Fibroblast of lung (primary cell): ENCODE data around the gene A1CF.
"Not testable (repeated sequence)": the region's sequence is repeated elsewhere in the genome, so short reads cannot be mapped to it uniquely, and the experiment has no call there.

ENCODE experiments used
- CTCF ChIP-seq, 2 donors: IDR thresholded peaks in 1 of 2; conservative IDR thresholded peaks in 1 of 2; 1 replicate in 1 of 2; 2 replicates in 1 of 2; pipeline ENCODE4 v1.5.1; 2011 to 2012; ENCODE audit warnings: low read length in 2 of 2, control low read depth in 1 of 2, inconsistent platforms in 1 of 2, low read depth in 1 of 2, mild to moderate bottlenecking in 1 of 2
- EZH2 ChIP-seq: IDR thresholded peaks from 2 replicates; pipeline ENCODE4 v1.5.1; 2012; ENCODE audit warnings: low read length, control low read depth, mild to moderate bottlenecking; ENCODE audit errors: missing control alignments

GRCh38 chr10:50782017-50782416 is 103.4 kb downstream of the A1CF start:
- not testable (repeated sequence) for TF ChIP-seq EZH2; CTCF (conservative IDR thresholded peaks at IDR 0.05 in 1 of 2, IDR thresholded peaks at IDR 0.05 in 1 of 2; ENCODE audit: low read depth in 1 of 2, low read length in 2 of 2)
